Stimulated activated CD4-positive, alpha-beta T cell treated with anti-CD3 and anti-CD28 coated beads, Interleukin-15, amount 100 ng/mL, for 1 hour (primary cell): ENCODE measurements around the gene C1orf210.

Experiments
- DNase-seq, 2 donors: peaks; one replicate each; pipeline ENCODE4 v3.0.0-alpha.2; 2020; ENCODE audit warnings: low read depth in 1 of 2, low spot score in 1 of 2

The C1orf210 gene

DNA sequence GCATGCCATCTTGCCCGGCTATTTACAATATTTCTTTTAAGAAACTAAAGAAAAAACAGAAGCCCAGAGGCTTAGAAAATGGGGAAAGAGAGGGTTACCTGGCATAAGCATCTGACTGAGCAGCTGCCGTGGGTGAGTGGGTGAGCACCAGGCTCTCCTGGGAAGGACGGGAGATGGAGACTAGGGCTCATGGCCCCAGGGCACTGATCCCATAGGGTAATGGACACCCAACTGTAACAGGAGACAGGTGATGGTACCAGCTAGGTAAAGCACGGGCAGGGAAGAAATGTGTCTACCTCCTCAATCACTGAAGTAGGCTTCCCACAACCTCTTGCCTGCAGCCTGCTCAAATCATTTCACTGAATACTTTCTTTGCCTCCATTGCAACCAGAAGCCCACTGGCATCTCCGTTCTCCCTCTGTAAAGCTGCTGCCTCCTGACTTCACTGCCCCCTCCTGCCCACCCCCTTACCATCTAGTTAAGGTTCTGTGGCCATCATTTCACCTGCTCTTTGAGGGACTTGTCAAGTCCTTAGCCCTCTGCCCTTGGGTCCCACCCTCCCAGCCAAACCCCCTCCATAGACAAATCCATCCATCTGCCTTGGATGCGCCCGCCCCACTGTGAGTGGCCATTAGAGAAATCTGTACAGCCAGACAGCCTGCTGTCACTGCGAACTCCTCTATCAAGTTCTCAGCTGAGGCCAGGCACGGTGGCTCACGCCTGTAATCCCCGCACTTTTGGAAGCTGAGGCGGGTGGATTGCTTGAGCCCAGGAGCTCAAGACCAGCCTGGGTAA, 9.4 kb downstream of the C1orf210 start:
- DNase-seq: no peak

DNA sequence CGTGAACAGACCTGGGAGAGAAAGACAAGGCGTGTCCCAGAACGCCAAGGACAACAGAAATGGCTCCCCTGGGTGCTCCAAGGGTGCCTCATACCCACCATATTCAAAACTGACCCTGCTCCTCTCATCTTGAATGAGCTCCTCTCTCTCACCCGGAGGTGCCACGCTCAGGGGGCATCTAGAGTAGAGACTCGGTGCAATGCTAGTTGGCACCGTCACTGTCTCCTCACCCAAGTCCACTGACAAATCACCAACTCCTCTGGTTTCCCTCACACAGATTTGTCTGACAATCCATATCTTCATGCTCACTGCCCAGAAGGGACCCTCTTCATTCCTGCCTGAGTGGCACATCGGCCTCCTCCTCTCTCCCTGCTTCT, 10.6 kb downstream of the C1orf210 start:
- no peak for DNase-seq

DNA sequence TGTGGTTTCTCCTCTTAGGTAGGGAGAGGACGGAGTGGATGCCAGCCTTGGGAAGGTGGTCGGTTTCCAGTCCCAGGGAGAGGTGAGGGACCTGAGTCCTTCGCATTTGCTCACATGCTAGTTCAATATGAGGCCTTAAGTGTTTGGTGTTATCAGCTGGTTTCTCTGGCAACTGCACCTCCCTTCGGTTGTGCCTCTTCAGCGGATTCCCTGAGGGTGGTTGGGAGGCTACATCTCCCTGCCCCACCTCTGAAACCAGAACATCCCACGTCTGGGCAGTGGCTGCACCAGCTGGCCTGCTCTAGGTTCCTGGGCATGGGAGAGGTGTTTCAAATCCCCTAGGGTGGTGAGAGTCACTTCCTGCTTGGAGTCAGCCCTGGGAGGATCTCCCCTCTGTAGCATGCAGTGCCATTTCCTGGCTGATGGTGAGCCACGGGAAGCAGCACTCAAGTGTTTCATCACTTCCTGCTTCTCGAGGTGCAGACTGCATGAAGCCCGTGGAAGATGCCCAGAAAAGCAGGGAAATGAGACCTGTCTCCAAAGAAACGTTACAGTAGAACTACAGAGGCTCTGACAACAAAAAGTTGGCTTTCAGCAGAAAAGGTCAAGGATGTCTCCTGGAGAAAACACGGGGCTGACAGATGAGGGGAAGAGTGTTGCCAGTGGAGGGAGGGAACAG, 11.1 kb downstream of the C1orf210 start:
- no peak for DNase-seq

DNA sequence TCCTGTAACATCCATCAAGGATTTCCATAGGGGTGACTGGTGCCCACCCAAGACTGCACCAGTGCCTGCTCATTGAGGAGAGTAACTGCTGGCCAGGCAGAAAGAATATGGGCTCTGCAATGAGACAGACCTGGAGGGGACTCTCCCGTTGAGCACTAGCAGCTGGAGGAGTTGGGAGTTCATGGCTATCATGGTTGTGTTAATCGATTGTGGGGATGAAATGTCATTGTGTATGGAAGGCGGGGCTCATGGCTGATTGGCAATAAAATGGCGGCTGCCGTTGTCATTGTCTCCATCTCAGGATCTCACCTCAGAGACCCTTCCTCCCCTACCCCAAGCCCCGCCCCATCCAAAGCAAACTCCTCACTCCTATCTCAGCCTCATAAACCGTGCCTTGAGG, 11.7 kb downstream of the C1orf210 start:
- DNase-seq: no peak

DNA sequence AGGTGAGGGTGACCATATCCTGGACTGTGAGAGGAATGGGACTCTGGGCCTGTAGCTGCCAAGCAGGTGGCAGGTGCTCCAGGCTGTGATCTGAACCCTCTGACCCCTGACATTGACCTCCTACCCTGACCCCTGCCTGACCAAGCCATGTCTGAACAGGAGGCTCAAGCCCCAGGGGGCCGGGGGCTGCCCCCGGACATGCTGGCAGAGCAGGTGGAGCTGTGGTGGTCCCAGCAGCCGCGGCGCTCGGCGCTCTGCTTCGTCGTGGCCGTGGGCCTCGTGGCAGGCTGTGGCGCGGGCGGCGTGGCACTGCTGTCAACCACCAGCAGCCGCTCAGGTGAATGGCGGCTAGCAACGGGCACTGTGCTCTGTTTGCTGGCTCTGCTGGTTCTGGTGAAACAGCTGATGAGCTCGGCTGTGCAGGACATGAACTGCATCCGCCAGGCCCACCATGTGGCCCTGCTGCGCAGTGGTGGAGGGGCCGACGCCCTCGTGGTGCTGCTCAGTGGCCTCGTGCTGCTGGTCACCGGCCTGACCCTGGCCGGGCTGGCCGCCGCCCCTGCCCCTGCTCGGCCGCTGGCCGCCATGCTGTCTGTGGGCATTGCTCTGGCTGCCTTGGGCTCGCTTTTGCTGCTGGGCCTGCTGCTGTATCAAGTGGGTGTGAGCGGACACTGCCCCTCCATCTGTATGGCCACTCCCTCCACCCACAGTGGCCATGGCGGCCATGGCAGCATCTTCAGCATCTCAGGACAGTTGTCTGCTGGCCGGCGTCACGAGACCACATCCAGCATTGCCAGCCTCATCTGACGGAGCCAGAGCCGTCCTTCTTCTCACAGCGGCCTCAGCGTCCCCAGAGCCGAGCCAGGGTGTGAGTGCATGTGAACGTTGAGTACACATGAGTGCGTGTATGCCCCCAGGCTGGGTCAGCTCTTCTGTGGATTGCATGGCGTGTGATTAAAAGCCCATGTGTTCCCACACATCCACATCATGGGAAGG, 12.5 kb downstream of the C1orf210 start:
- DNase-seq: no peak

DNA sequence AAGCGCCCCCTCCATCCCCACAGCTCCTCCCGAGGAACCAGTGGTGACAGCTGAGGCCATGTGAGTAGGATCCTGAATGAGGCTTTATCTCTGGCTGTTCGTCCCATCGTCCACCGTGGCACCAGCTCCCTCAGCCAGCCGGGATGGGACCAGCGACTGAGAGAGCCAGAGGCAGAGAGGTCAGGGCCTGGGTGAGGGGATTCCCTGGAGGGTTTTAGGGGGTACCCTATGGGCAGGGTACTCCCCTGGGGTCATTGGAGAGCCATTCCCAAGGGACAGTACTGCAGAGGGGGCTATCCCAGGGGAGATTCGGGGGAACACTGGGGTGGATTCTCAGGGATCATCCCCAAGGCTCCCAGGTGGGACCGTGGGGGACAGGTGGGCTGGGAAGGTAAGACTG, 13.2 kb downstream of the C1orf210 start:
- DNase-seq: no peak

DNA sequence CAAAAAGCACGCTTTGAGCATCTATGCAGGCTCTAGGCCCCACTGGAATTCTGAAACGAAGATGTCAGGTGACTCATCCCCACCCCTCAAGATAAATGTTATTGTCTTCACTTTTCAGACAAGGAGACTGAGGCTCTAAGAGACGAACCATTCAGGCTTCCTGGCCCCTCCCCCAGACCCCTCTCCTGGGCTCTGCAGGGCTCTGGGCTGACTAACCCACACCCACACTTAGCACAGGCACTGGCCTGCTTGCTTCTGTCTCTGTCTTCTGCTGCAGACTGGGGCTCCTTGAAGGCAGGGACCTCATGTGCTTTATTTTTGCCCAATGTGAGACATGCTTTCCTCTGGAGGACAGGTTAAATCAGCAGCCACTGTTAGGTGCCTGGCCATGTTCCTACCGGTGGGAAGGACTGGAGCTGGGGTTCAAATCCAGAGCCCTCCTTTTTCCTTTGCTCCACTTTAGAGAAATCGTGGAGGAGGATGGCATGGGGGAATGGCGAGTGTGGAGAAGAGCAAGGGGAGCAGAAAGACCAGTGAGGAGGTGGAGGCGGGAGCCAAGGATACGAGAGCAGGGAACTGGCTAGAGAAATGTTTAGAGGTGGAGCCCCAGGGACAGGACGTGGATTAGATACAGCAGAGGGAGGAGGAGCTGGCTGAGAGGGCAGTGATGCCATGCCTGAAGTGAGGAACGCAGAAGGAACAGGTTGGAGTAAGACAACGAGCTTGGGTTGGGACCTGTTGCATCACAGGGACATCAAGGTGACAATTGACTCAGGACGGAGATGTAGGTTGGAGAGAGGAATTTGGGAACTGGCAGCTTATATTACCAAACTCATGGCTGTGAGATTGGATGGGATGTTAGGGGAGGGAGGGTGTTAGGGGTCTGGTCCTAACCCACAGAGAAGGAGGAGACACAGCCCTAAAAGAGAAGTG, 13.9 kb downstream of the C1orf210 start:
- no peak for DNase-seq

DNA sequence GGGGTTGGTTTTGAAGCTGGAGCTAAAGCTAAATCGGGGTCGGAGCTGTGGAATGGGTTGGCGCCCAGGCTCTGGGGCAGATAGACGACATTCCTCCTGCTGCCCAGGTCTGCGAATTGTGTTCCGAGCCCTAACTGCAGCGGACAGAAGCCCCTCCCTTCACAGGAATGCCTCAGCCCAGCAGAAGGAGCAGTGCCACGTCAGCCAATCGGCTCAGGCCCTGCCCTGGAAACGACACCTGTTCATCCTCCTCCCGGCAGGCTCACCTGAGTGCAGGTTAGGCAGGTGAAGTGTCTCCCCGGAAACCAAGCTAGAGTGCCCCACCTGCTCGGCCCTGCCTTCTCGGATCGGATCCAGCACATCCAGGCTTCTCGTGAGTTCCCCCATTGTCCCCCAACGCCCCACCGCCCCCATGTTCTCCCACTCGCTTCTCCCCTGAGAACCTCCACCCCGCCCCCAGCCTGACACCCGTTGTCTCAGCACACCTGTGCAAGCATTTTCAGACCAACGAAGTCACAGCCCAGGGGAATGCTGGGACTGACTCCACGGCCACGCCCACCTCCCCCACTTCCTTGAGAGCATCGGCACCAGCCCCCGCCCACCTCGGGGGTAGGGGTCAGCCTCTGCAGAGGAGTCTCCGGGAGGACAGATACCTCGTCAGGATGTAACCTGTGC, 14.8 kb downstream of the C1orf210 start:
- no peak for DNase-seq

DNA sequence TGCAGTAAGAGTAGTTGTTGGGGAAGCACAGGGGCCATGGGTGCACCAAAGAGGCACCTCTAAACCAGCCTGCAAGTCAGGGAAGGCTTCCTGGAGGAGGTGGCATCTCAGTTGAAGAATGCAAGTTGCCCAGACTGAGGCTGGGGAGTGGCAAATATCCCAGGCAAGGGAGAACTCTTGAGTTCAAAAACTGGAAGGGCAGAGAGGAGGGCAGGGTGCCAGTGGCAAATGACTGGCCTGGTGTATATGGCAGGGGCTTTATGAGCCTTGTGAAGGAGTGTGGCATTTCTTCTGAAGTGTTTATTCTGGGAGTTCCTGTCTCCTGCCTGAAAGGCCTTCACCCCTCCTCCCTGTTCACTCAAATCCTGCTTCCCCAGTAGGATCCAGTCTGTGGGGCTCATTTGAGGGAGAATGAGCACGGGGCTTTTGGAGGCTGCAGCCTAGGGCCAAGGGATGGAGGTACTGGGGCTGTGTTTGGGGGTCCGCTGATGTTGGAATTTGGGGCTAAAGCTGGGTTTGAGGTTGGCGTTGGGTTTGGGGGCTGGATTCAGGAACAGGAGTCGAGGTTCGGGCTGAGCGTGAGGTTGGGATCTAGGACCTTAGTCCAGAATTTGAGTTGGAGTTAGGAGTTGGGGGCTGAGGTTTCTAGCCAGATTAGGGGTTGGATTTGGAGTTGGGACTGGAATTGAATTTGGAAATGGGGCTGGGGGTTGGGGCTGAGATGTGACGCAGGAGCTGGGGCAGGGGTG, 15.6 kb downstream of the C1orf210 start, which contains the start of gene TMEM125:
TMEM125 (plus strand) TSS at position 357 of the 749 bp plus-strand sequence. CDS start 2,740 bp downstream, outside the sequence.
- no peak for DNase-seq

DNA sequence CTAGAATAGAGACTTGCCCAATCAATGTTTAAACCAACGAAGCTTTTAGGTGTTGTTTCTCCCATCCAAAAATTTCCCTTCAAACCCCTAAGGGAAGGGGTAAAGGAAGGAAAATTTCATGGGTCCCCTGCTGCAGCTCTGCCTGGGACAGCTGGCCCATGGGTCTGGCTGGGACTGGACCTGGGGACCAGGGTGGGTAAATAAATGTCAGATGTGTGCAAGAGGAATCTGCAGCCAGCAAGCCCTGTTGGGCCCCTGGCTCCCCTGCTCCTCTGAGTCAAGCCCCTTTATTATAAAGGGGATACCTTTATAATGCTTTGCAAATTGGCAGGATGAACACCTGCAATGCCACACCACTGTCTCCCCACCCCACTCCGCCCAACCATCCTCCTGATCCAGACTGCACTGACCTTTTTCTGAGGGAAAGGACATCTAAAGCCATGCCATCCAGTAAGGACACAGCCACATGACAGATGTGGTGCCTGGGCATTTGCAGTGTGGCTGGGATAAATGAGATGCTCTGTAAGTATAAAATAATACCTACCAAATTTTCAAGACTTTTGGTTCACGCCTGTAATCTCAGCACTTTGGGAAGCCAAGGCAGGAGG, 17.5 kb downstream of the C1orf210 start:
- DNase-seq: no peak

DNA sequence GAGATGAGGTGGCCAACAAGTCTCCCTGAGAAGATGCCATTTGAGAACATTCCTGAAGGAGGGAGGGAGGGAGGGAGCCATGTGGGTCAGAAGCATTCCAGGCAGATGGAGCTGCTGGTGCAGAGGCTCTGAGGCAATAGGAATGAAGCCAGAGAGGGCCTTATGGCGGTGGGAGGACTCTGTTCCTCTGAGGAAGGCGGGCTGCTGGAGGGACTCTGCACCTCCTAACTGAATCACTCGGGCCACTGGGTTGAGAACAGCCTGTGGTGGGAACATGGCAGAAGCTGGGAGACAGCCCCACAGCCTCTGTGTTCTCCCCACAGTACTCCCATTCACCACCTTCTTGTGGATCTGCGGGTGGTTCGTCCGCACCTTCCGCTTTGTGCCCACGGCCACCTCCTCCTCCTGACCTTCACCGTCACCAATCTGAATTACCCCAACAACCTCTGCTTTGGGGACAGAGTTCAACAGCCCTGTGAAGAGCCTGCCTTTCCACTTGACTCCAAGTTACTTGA, 18.0 kb downstream of the C1orf210 start:
- no peak for DNase-seq

DNA sequence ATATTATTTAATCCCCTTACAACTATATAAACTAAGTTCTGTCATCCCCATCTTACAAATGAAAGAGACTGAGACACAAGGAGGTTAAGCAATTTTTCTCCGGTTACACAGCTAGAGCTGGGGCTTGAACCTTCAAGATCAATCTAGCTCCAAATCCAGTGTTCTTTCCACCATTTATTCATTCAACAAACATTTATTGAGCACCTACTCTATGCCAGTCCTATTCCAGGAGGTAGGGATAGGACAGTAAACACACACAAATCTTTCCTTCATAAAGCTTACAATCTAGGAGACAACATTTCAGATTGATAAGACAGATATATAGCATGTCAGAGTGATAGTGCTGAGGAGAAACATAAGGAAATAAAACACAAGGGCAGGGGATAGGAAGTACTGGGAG, 18.5 kb downstream of the C1orf210 start:
- DNase-seq: no peak

DNA sequence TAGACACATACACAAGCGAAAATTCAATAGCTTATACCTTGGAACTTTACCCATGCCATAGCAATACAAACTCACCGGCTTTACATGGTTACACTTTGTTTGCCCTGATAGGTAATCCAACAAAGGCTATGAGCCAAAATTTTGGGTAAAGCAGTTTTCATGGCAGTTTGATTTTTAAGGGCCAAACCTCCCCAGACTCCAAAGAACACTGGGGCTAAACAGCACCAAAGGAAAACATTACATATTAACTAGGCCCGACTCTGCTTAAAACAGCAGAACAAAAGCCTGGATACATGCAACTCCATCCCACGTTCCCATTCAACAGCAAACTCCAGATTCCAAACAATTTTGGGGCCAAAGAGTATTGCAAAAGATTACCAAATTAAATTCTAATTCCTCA, 19.9 kb downstream of the C1orf210 start:
- no peak for DNase-seq

DNA sequence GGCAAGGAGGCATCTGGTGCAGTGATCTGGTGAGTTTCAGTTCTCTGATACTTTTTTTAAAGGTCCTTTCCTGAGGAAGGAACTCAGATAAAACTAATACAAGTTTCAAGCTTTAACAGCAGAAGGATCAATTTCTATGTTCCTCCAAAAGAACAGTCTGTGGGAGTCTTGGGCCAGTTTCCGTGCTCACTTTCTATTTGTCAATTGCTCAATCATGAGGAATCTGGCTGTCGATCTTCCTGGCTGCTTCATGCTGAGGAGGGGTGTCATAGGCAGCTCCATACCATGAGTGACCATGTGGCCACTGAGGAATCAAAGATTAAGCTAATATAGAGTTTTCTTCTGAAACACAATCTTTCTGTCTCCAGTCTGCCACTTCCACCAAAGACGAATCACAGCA, 27.0 kb downstream of the C1orf210 start:
- DNase-seq: no peak

DNA sequence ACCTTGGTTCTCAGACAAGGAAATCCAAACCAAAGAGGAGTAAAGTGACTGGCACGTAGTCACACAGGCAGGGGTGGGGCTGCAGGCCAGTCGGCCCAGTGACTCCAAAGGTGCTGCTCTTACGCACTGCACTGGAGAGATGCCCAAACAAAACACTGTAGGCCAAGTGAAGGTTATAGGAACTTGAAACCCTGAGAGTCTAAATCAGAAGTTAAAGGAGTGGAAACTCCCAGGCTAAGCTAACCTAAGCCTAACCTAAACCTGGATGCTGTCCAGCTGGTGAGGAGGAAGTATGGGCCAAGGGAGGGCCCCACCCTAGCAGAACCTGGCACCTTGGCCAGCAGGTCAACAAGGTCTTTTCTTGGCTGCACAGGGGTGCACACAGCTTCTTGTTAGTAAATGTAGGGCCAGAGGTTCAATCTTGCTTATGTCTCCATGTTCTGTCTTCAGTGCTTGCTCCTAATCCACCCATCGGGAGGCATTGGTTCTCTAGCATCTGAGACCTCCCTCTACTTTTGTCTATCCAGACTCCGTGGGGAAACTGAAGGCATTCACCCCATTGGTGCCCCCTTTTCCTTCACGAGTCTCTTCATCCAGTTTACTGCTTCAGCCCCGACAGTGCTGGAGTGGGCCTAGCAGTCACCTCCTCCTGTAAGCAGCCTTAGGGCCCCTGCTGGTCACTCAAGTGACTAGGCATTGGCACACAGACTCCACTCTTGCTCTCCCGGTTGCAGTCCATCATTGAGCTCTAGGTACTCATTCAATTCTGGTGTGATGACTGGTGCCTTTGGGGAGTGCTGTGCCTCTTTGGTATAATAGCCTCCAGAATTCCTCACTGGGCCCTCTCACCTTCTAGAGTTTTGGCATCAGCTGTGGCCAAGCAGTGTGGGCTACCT, 28.5 kb downstream of the C1orf210 start:
- no peak for DNase-seq

DNA sequence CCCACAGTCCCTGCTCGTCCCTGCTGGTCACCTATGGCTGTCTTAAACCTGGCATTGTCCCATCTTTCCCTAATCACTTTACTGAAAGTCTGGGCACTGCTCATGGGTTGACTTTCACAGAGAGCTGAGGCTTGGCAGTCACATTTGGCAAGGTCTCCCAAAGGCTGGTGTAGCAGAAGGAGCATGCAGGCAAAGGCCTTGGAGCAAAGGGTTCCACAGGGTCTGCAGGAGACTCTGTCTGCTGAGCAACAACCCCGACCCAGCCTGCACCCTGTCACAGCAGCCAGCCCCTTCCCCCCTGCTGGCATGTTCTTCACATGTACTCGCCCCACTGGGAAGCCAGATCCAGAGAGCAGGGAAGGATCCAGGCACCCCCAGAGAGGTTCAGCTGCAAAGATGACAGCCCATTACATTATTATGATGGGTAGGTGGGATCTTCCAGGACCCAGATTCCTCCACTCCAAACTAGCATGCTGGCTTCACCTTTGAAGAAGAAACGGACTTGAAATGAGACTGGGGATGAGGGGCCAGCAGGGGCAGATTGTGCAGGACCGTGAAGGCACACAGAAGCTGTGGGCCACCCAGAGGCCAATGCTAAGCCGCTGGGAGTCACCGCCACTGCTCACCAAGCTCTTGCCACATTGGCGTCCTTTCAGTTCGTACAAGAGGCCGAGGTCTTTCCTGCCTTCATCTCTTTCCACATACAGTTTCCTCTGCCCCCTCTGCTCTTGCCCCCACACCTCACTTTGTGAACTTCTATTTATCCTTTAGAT, 29.8 kb downstream of the C1orf210 start:
- no peak for DNase-seq

DNA sequence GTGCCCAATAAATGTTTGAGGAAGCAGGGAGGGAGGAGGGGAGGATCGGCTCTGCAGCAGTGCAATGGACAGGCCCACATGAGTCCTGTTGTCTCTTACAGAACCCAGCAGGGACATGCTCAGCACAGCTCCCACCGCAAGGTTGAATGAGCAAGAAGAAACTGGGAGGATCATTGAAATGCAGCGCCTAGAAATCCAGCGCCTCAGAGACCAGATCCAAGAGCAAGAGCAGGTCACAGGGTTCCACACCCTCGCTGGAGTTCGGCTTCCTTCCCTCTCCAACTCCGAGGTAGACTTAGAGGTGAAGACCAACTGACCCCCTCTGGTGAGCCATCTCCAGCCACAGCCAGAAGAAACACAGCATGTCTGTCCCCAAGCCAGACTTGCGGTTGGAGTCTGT, 31.5 kb downstream of the C1orf210 start:
- DNase-seq: no peak
